Endodermal cell (in vitro differentiated cells): ENCODE results near the gene RANGAP1. TPM values are rescaled to one million over a fixed set of nuclear protein-coding genes. Genes with fewer than 3 reads are reported as not detected.

Experiments
- DNase-seq: peaks from one replicate; pipeline ENCODE4 v3.0.0-alpha.2; 2017
- H3K27ac ChIP-seq: 2 replicates; pipeline ENCODE4 v1.5.1; 2013; ENCODE audit warnings: mild to moderate bottlenecking, low read depth, low read length, moderate library complexity
- H3K27me3 ChIP-seq: 2 replicates; pipeline ENCODE4 v1.6.1; 2013; ENCODE audit warnings: mild to moderate bottlenecking, low read length, moderate library complexity; ENCODE audit not compliant: insufficient read depth, control insufficient read depth, poor library complexity, severe bottlenecking
- H3K36me3 ChIP-seq: 2 replicates; pipeline ENCODE4 v1.7.0; 2013; ENCODE audit warnings: mild to moderate bottlenecking, low read length, moderate library complexity; ENCODE audit not compliant: control insufficient read depth, insufficient read depth
- H3K4me1 ChIP-seq: one replicate; pipeline ENCODE4 v1.7.0; 2013; ENCODE audit warnings: low read length; ENCODE audit not compliant: control insufficient read depth, insufficient read depth
- H3K4me3 ChIP-seq: 2 replicates; pipeline ENCODE4 v1.5.1; 2013; ENCODE audit warnings: mild to moderate bottlenecking, low read length, moderate library complexity
- H3K9ac ChIP-seq: 2 replicates; pipeline ENCODE4 v1.6.1; 2013; ENCODE audit warnings: mild to moderate bottlenecking, low read length, moderate library complexity; ENCODE audit not compliant: poor library complexity, severe bottlenecking; ENCODE audit errors: extremely low read depth
- H3K9me3 ChIP-seq: 2 replicates; pipeline ENCODE4 v1.6.1; 2013; ENCODE audit warnings: mild to moderate bottlenecking, low read length, moderate library complexity; ENCODE audit not compliant: control insufficient read depth
- H3K27ac Mint-ChIP-seq: 2 replicates; pipeline ENCODE4 v1.8.0; 2020; ENCODE audit warnings: mixed read lengths
- H3K27me3 Mint-ChIP-seq: 2 replicates; pipeline ENCODE4 v1.8.0; 2021; ENCODE audit warnings: mild to moderate bottlenecking, mixed read lengths; ENCODE audit not compliant: insufficient read depth
- H3K36me3 Mint-ChIP-seq: 2 replicates; pipeline ENCODE4 v1.8.0; 2020; ENCODE audit warnings: low read depth, mixed read lengths
- H3K4me1 Mint-ChIP-seq: 2 replicates; pipeline ENCODE4 v1.8.0; 2020; ENCODE audit warnings: mixed read lengths
- H3K4me3 Mint-ChIP-seq: 2 replicates; pipeline ENCODE4 v1.8.0; 2020; ENCODE audit warnings: mild to moderate bottlenecking, moderate library complexity, mixed read lengths
- H3K9me3 Mint-ChIP-seq: 2 replicates; pipeline ENCODE4 v1.8.0; 2020; ENCODE audit warnings: mild to moderate bottlenecking, mixed read lengths
- WGBS, 2 experiments: methylation state at CpG; one replicate each; pipeline versions ENCODE4 v1.1.5 to v1.1.7; 2013; ENCODE audit warnings: missing lambda C conversion rate in 2 of 2, mixed read lengths in 1 of 2; ENCODE audit not compliant: insufficient coverage in 1 of 2, insufficient read length in 1 of 2; 5-methylcytosine and 5-hydroxymethylcytosine counted together
- total RNA-seq, 2 donors: library from RNA; stranded (reverse); fragmentation: NEBNext Ultra II Directional in 1 of 2; extraction: Animal tissue kit (Norgen Biotek cat#: 25700) in 1 of 2; gene quantifications; 2 replicates in 1 of 2; 3 replicates in 1 of 2; pipeline ENCODE4 v1.2.1, GENCODE V29; 2021
- TF ChIP-seq, protein P1 (sequence below): fragments of 200-600 bp; sonication (generic); conservative IDR thresholded peaks from 2 replicates; pipeline ENCODE4 v1.5.0; 2021; ENCODE audit warnings: antibody characterized with exemption, mild to moderate bottlenecking

Gene RANGAP1
- total RNA-seq, 2 donors from 2014 or later, result 95.2 to 122 TPM

DNA sequence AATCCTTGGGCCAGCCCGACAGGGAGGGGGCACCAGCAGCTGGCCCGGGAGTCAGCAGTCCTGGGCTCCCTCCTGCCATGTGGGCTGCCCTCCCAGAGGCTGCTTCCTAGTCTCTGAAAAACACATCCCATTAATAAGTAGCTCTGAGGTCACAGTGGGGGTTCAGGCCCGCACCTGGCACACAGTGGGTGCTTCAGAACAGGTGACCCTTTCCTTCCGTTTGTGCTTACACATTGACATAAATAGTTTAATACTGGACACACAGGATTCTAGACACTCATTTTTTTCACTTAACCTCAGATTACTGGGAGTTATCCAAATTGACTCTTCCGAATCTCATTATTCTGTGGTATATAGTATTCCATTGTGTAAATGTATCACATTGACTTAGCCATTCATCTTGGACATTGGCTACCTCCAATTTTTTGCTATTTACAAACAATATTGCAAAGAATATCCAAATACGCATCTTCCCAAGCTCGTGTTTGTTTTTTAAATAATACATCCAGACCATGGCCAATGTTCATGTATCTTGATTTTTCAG, 44.8 kb downstream of the RANGAP1 start:
- Mint-ChIP-seq H3K27ac (no peak overlapping the region), H3K36me3 (no peaks in the 10 kb centered on the region), H3K9me3 (no peaks in the 10 kb centered on the region), H3K4me1 (no peaks in the 10 kb centered on the region), H3K4me3 (no peak overlapping the region), H3K27me3 (peaks cover 2% of the 10 kb centered on the region)
- no peaks in the 10 kb centered on the region for H3K4me1 ChIP-seq
- no peak for DNase-seq
- peak overlapping the region; percentile 70 for H3K27ac ChIP-seq
- H3K36me3 ChIP-seq, result peaks cover under 1% of the 10 kb centered on the region
- TF ChIP-seq, protein P1, sequence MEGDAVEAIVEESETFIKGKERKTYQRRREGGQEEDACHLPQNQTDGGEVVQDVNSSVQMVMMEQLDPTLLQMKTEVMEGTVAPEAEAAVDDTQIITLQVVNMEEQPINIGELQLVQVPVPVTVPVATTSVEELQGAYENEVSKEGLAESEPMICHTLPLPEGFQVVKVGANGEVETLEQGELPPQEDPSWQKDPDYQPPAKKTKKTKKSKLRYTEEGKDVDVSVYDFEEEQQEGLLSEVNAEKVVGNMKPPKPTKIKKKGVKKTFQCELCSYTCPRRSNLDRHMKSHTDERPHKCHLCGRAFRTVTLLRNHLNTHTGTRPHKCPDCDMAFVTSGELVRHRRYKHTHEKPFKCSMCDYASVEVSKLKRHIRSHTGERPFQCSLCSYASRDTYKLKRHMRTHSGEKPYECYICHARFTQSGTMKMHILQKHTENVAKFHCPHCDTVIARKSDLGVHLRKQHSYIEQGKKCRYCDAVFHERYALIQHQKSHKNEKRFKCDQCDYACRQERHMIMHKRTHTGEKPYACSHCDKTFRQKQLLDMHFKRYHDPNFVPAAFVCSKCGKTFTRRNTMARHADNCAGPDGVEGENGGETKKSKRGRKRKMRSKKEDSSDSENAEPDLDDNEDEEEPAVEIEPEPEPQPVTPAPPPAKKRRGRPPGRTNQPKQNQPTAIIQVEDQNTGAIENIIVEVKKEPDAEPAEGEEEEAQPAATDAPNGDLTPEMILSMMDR, result no peak
- H3K9me3 ChIP-seq, result no peaks in the 10 kb centered on the region
- H3K4me3 ChIP-seq, result no peak overlapping the region
- no peak overlapping the region for H3K9ac ChIP-seq
- WGBS, 2 experiments, result 90 to 94% methylated on average over 3 to 7 of the region's 7 CpGs
- no peaks in the 10 kb centered on the region for H3K27me3 ChIP-seq

- WGBS, 2 experiments, result 74 to 87% methylated on average over 16 to 24 of the region's 24 CpGs
- Histone ChIP-seq H3K4me3 (no peak within 1 kb of the TSS), H3K27ac (peak within 1 kb of the TSS; percentile 70), H3K4me1 (no peaks in the 10 kb centered on the region), H3K36me3 (no peaks in the 10 kb centered on the region), H3K27me3 (no peaks in the 10 kb centered on the region), H3K9ac (no peak within 1 kb of the TSS), H3K9me3 (no peaks in the 10 kb centered on the region)
- H3K9me3 Mint-ChIP-seq, result no peaks in the 10 kb centered on the region
- H3K36me3 Mint-ChIP-seq, result no peaks in the 10 kb centered on the region
- H3K4me1 Mint-ChIP-seq, result no peaks in the 10 kb centered on the region
- no peak within 1 kb of the TSS for H3K4me3 Mint-ChIP-seq
- H3K27ac Mint-ChIP-seq, result no peak within 1 kb of the TSS
- TF ChIP-seq, protein P1, result no peak
- peaks cover 2% of the 10 kb centered on the region for H3K27me3 Mint-ChIP-seq
- DNase-seq, result peak; percentile 66
Measured at GRCh38 chr22:41240377-41241132, 45.4 kb downstream of the RANGAP1 start, which contains the start of gene CHADL. TSS of gene CHADL (minus strand) at chr22:41240931. CDS start at chr22:41240881, 50 bp downstream.

DNA sequence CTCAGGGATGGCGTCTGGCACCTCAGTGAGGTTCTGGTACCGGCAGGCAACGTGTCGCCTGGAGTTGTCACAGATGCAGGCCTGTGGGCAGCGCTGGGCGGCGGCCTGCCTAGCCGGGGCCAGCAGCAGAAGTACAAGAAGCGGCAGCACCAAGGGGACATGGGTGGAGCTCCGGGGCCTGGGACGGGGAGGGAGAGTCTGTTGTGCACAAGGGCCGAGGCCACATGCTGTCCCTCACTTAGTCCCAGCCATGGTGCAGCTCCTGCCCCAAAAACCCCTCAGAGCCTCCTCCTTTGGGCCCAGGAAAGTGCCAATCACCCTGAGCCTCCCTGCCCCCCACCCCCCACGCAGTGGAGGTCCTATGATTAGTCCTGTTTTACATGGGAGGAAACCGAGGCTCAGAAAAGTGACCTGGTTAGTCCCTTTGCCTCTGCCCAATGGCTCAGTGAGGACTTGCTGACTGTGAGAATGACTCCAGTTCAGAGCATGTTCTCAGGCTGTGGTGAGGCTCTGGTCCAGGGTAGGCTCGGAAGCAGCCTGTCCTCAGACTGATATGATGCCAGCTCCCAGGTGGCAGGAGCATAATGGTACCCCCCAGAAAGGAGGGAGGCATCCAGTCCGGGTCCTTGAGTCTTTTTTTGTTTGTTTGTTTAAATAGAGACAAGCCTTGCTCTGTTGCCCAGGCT, 46.4 kb downstream of the RANGAP1 start:
- no peaks in the 10 kb centered on the region for H3K9me3 Mint-ChIP-seq
- Histone ChIP-seq H3K4me3 (no peak overlapping the region), H3K9me3 (no peaks in the 10 kb centered on the region), H3K27me3 (no peaks in the 10 kb centered on the region), H3K9ac (no peak overlapping the region), H3K27ac (peak overlapping the region; percentile 44), H3K4me1 (no peaks in the 10 kb centered on the region), H3K36me3 (no peaks in the 10 kb centered on the region)
- H3K27me3 Mint-ChIP-seq, result peaks cover 2% of the 10 kb centered on the region
- H3K36me3 Mint-ChIP-seq, result no peaks in the 10 kb centered on the region
- 87 to 90% methylated on average over 8 to 16 of the region's 16 CpGs for WGBS, 2 experiments
- TF ChIP-seq, protein P1, result no peak
- H3K4me3 Mint-ChIP-seq, result no peak overlapping the region
- H3K27ac Mint-ChIP-seq, result no peak overlapping the region
- no peaks in the 10 kb centered on the region for H3K4me1 Mint-ChIP-seq
- no peak for DNase-seq
